ENCODE data around the gene CNNM4.

- TF ChIP-seq POLR2A (IDR thresholded peaks at IDR 0.05), result no peak
- TF ChIP-seq, protein P1, sequence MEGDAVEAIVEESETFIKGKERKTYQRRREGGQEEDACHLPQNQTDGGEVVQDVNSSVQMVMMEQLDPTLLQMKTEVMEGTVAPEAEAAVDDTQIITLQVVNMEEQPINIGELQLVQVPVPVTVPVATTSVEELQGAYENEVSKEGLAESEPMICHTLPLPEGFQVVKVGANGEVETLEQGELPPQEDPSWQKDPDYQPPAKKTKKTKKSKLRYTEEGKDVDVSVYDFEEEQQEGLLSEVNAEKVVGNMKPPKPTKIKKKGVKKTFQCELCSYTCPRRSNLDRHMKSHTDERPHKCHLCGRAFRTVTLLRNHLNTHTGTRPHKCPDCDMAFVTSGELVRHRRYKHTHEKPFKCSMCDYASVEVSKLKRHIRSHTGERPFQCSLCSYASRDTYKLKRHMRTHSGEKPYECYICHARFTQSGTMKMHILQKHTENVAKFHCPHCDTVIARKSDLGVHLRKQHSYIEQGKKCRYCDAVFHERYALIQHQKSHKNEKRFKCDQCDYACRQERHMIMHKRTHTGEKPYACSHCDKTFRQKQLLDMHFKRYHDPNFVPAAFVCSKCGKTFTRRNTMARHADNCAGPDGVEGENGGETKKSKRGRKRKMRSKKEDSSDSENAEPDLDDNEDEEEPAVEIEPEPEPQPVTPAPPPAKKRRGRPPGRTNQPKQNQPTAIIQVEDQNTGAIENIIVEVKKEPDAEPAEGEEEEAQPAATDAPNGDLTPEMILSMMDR (IDR thresholded peaks at IDR 0.05), result no peak
Measured at GRCh38 chr2:96825057-96825456, 64.4 kb downstream of the CNNM4 start.

All from right lobe of liver (tissue), 4 donors.